Measurements from ENCODE around the gene SLC26A11.
"Not testable (repeated sequence)": the region's sequence is repeated elsewhere in the genome, so short reads cannot be mapped to it uniquely, and the experiment has no call there.

The SLC26A11 gene

DNA sequence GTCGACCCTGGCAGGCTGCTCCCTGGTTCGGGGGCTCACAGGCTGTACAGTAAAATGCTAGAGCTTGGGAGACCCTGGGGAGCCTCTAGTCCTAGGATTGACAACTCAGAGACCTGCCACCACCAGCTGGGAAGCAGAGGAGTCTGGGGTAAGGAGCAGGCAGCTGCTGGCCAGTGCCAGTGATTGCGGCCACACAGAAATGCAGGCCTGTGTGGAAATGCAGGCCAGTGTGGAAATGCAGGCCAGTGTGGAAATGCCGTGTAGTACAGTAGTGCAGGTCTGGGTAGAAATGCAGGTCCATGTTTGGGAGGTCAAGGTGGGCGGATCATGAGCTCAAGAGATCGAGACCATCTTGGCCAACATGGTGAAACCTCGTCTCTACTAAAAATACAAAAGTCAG lies 23.6 kb upstream of the SLC26A11 start:
- DNase-seq, result no peak

DNA sequence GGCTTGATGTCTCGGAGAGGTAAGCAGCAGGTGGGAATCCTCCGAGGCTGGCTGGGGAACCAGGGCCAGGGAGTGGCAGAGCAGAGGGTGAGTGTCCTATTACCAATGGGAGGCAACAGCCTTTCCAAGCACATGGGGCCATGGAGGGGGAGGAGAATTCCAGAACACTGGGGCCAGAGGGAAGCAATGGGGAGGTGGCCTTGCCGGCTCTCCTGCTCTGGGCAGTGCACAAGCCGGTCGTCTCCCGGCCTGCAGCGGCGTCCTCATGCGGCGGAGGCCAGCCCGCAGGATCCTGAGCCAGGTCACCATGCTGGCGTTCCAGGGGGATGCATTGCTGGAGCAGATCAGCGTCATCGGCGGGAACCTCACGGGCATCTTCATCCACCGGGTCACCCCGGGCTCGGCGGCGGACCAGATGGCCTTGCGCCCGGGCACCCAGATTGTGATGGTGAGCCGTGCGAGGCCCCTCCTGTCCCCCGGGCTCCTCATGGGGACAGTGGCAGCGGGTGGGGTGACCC lies 22.0 kb upstream of the SLC26A11 start:
- DNase-seq, result peak in 1 of 2 experiments; percentile 35

DNA sequence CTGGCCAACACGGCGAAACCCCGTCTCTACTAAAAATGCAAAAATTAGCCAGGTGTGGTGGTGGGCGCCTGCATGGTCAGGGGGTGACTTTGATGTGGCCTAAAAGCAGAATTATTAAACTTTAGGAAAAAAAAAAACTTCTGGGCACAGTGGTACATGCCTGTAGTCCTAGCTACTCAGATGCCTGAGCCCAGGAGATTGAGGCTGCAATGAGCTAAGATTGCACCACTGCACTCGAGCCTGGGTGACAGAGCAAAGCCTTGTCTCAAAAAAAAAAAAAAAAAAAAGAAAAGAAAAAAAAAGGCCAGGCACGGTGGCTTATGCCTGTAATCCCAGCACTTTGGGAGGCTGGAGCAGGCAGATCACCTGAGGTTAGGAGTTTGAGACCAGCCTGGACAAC lies 20.9 kb upstream of the SLC26A11 start:
- DNase-seq, result not testable (repeated sequence)

DNA sequence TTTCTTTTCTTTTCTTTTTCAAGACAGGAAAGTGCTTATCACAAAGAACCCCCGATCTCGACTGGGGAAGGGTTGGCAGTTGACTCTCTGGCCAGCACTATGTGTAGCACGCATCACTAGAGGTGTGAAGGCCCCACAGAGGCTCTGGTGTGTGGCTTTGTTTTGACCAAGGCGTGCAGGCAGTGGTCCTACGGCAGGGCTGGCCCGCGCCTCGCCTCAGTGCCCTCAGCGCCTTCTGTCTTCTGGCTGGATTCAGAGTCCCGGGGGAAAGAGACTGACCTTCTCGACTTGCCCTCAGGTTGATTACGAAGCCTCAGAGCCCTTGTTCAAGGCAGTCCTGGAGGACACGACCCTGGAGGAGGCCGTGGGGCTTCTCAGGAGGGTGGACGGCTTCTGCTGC lies 18.8 kb upstream of the SLC26A11 start:
- no peak for DNase-seq

DNA sequence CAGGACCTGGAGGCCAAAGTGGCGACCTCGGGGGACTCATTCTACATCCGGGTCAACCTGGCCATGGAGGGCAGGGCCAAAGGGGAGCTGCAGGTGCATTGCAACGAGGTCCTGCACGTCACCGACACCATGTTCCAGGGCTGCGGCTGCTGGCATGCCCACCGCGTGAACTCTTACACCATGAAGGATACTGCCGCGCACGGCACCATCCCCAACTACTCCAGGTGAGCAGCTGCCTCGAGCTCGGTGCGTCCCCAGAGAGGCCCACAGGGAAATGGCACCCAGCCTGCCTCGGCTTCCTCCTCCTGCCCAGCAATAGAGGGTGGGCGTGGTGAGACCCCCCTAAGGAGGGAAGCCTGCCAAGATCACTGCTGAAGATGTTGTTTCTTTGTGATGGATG lies 18.0 kb upstream of the SLC26A11 start:
- no peak for DNase-seq

DNA sequence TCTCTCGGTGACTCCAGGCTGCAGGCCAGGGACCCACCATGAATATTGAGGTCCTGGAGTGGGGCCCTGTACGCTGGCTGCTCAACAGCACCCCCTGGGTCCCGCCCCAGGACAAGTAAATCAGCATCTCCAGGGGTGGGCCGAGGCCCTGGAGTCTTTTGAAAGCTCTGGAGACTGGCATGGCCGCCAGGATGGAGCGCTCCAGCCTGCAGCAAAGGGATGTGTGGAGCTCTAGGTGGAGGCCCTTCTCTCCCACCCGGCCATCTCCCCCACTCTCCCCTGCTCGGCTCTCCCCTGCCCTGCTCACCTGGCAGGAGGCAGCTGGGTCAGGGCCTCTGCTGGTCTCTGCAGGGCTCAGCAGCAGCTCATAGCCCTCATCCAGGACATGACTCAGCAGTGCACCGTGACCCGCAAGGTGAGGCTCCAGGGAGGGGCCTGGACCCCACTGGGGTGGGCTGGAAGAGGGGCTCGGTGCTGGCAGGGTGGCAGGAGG lies 16.7 kb upstream of the SLC26A11 start:
- no peak for DNase-seq

DNA sequence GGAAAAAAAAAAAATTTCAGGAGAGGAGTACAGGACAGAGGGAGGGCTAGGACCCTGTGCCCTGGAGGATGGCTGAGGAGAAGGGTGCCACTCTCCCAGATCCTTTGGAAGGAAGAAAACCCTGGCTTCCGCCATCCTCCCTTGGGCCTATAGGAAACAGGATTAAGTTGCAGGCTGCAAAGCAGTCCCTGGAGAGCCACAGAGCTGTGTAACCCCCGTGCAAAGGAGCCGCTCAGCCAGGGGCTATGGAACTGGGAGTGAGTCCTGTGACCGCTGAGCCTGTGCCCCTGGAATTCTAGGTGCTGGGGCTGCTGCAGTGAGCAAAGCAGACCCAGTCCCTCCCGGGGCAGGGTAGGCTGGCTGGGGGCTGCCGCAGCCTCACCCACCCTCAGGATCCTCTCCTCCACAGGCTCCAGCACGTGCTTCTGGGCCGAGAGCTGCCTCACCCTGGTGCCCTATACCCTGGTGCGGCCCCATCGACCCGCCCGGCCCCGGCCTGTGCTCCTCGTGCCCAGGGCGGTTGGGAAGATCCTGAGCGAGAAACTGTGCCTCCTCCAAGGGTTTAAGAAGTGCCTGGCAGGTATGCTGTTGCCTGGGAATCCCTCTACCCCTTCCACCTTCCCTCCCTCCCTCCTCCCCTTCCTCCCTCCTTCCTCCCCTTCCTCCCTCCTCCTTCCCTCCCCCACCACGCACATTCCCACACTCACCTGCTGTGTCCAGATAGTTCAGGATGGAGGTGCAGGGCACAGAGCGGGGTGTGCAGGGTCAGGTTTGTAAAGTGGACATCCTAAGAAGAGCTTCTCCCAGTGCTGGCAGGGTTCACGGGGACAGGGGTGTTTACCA lies 15.4 kb upstream of the SLC26A11 start:
- peak in 1 of 2 experiments; percentile 12 for DNase-seq

DNA sequence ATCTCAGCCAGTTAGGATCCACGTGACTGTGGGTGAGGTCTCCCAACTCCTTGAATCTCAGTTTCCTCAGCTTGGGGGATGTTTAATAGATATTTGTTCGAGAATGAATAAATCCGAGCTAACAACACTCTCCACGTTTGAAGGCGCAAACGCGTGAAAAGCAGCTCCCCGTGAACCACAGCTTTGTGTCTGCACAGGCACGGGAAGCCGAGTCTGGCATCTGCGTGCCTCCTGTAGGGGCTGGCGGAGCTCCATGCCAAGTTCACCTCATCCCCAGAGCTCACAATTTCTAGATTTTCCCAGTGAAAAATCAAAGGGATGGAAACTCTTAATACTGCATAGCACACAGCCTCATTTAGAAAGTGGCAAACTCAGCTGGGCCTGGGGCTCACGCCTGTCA lies 14.4 kb upstream of the SLC26A11 start:
- DNase-seq, result no peak

DNA sequence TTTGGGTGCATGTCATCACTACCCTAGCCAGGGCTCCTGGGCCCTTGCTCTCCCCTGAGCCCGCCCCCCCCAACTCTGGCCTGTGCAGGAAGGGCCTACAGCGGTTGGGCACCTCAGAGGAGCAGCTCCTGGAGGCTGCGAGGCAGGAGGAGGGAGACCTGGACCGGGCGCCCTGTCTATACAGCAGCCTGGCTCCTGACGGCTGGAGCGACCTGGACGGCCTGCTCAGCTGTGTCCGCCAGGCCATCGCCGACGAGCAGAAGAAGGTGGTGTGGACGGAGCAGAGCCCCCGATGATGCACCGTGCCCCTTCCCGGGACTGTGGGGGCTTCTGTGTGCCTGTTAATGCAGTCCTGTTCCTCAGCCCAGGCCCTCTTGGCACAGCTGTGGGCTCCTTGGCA lies 12.2 kb upstream of the SLC26A11 start:
- DNase-seq, result no peak

DNA sequence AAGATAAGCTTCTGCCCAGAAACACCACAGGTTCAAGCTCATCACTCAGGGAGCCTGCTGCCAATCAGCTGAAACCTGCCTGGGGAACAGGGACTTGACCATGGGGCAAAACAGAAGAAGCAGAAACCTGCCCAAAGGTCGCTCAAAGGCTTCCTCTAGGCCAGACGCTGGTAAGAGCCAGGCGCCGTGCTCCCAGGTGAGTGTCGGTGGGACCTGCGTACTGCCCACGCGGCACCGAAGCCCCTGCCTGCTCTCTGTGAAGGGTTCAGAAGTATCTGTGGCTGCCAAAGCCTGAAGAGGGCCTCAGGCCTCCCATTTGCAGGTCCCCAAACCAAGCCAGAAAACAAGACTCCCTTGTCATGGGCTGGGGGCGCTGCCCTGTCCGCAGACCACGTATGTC lies 10.5 kb upstream of the SLC26A11 start:
- no peak for DNase-seq

DNA sequence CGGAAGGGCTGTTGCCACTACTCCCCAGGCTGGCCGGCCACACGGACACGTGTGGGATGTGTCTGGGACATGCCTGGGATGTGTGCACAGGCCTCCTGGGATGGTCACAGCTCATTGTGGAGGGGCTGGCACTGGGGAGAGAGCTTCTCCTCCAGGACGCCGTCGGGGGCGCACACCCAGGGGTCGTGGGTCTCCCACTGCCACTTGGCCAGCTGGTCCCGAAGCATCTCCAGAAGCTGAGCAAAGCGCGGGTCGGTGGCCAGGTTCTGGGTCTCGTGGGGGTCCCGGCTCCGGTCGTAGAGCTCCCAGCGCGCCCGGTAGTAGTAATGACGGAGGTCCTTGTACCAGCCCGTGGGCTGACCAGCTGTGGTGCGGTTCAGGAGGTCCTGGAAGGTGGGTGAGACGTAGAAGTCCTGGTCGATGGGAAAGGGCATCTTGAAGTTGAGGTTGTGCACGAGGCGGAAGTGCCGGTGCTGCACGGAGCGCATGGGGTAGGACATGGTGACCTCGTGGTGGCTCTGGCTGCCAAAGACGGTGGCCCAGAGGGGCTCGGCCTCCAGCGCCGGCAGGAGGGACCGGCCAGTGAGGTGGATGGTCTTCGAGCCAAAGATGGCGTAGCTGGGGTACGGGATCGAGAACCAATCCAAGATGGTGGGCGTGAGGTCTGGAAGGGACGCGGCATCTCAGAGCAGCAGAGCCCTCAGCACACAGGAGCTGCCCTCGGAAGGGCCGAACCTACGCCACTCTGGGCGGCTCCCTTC lies 9.7 kb upstream of the SLC26A11 start:
- DNase-seq, result no peak

DNA sequence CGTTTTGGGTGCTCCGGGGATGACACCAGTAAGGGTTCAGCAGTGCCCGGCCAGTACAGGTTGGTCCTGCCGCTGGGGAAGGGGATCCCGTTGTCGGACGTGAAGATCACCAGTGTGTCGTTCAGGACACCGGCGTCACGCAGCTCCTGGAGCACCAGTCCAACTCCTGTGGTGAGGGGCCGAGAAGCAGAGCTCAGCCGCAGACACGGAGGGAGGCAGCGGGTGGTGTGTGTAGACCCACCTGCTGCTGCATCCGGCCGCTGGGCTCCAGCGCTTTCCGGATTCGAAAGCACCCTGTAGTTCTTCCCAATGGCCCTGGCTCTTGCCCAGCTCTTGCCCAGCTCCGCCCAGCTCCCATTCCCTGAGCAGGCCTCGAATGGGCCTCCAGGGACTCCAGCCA lies 8.1 kb upstream of the SLC26A11 start:
- no peak for DNase-seq

DNA sequence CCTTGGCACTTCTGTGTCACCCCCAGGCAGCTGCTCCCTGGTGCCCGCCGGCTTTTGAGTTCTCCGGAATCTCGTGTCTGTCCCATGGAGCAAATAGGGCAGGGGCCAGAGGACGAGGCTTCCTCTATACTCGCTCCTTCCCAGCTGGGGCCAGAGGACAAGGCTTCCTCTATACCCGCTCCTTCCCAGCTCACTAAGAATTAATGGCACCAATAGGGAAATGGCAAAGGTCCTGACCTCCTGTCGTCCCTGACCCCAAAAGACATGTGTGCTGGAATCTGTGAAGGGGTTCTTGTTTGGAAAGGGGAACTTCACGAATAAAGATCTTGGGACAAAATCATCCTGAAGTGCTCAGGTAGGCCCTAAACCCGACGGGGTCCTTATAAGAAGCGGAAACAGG lies 7.7 kb upstream of the SLC26A11 start:
- no peak for DNase-seq

DNA sequence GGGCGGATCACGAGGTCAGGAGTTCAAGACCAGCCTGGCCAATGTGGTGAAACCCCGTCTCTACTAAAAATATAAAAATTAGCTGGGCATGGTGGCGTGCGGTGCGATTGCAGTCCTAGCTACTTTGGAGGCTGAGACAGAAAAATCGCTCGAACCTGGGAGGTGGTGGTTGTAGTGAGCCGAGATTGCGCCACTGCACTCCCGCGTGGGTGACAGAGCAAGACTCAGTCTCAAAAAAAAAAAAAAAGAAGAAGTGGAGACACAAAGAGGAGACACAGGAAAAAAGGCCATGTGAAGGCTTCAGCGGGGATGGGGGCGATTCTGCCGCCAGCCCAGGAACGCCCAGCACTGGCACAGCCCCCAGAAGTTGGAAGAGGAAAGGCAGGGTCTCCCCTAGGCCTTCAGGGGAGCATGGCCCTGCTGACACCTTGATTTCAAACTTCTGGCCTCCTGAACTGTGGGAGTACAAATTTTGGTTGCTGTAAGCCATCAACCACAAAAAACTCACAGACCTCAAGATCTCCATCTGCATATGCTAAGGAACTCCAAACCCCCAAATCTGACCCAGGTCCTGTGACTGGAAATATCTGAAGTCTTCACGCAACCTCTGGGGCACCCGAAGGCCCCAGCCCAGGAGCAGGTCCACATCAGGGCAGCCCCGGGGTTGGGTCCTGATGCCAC lies 7.1 kb upstream of the SLC26A11 start:
- no peak for DNase-seq

DNA sequence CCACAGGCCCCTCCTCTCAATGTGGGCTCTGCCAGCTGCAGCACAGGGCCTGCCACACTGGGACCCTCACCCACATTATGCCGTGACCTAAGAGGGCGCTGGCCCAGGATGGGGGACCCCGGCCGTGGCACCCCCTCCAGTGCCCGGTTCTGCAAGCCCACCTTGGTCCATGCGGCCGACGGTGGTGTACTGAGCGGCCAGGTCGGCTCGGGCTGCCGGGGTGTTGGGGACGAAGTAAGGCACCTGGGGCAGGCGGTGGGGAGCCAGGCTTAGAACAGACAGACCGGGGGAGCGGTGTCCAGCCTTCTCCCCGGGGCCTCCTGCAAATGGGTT lies 6.6 kb upstream of the SLC26A11 start:
- DNase-seq, result no peak

DNA sequence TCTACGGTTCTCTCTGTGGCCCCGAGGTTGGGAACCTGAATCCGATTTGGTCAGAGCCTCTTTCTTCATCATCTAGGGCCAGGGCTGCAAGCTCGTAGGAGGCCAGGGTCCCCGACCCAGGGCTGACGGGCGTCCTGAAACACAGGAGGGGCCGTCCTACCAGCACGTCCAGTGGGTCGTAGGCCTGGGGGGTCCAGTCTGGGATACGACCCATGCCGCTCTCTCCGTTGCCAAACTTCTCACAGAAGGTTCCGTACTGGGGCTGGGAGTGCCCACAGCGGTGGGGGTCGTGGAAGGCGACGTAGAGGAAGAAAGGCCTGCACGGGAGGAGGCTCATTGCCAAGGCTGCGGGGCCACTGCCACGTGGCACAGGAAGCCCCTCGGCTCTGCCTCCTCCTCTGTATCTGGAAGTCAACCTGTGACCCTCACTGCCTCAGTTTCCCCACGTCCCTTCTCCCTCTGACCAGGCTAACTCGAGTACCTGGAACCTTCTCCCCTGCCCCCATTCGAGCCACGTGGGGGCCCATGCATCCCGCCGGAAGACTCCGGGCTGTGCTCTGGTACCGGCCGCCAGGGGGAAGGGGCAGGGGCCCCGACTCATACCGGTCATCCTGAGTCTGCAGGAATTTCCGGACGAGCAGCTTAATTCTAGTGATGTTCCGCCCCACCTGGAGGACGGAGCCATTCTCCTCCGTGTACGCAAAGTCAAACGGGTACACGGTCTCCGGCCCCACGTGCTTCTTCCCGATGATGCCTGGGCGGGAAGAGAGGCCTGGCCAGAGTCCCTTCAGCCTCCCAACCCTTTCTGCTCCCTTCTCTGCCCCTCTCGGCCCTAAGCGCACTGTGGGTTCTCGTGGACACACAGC lies 6.0 kb upstream of the SLC26A11 start:
- no peak for DNase-seq

DNA sequence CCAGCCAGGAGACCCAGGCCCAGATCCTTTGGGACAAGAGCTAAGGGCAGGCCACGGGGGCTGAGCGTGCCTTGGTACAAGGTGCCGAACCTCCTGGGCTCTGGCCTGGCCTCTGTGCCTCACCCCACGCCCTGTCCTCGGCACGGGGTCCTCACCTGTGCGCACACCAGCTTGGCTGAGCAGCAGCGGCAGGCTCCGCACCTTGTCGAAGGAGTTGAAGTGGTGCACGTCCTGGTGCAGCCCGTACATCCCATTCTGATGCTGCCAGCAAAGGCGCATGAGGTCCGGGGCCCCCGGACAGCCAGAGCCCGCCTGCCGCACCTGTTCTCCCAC lies 5.4 kb upstream of the SLC26A11 start:
- no peak for DNase-seq

DNA sequence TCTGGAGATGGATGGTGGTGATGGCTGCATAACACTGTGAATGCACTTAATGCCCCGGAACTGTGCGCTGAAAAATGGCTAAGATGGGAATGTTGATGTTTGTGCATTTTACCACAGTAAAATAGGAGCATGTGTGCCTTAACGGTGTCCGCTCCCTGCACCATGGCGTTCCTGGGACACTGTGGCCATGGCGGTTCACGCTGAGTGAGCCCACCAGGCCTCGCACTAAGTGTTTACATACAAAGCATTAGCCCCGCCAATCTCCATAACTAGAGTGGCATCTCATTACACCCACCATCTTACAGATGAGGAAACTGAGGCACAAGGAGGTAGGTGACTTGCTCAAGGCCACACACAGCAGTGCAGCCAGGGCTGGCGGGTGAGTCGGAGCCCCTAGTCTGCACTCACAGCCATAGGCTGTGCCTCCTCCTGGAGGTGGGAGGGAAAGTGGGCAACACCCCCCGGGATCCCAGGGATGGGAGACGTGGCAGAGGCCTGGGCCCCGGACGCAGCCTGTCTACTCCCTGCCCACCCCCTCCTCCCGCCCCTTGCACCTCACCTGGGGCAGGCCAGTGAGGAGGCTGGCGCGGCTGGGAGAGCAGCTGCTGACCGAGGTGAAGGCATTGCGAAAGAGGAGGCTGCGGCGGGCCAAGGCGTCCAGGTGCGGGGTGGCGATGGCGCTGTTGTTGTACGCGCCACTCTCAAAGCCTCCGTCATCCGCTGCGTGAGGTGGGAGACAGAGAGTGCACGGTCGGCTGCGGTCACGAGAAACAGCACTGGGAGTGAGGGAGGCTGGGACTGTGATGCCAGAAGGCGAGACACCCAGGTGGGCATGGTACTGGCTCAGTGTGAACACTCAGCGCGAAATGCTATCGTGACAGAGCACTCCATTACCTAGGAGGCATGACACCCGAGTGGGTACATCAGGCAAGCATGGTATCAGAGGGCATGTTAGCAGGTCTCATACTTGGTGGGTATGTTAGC lies 3.5 kb upstream of the SLC26A11 start:
- DNase-seq, result no peak

DNA sequence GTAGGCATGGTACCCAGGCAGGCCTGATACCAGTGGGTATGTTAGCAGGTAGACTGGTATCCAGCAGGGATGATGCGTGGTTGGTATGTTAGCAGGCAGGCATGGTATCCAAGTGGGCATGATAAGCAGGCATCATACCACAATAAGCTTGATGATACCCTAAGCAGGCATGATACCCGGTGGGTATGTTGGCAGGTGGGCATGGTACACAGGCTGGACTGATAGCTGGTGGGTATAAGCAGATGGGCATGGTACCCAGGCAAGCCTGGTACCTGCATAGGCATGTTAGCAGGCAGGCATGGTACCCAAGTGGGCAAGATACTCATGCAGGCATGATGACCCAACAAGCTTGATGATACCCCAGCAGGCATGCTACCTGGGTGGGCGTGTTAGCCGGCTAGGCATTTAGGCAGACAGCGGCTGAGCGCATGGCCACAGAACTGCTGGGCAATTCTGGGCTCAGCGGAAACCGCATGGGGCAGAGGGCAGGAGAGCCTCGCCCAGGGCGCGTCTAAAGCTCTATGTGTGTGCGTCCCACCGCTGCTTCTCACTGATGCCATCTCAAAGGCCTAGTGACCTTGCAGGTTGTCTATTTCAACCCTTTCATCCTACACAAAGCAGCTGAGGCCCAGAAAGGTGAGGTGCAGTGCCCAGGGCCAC lies 2.4 kb upstream of the SLC26A11 start:
- DNase-seq, result no peak

DNA sequence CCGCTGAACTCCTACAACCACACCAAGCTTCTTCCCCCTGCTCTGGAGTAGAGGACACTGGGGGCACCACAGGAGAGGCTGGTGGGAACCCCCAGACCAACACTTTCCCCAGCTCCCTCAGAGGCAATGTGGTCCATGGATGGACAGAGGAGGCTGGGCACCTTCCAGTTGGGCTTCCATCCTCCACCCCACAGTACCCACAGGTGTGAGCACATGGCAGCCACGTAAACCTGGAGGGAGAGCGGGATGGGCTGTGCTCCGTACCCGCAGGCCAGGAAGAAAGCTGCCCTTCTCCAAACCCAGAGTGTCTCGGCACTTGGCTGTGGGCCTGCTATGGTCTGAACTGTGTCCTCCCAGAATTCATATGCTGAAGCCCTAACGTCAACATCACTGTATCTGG lies 1.8 kb upstream of the SLC26A11 start:
- no peak for DNase-seq

Data from NCI-H524 (cell line).